MCF 10A (cell line): ENCODE measurements around the gene CTCFL. TPM values are rescaled to one million over a fixed set of nuclear protein-coding genes. Genes with fewer than 3 reads are reported as not detected.

Source experiments
- BruUV-seq: library from RNA; stranded (reverse); fragments of 400-500 nt; replicated peaks from 2 replicates; lab custom pipeline; 2021; lab: Mats Ljungman, UMichigan
- CTCF ChIA-PET: fragments of 300-600 bp; sonication (Branson Sonifier 250); formaldehyde crosslinking; extraction: SDS; loops from one replicate; lab custom pipeline; 2021; ENCODE audit warnings: antibody characterized with exemption, inconsistent platforms; lab: Yijun Ruan, JAX
- POLR2A ChIA-PET: fragments of 300-600, 350-650 bp; sonication (Branson Sonifier 250); formaldehyde crosslinking; extraction: SDS; loops from one replicate; lab custom pipeline; 2020; ENCODE audit warnings: antibody characterized with exemption, inconsistent platforms; lab: Yijun Ruan, JAX
- DNase-seq: peaks from one replicate; pipeline ENCODE4 v3.0.0-alpha.2; 2018; ENCODE audit not compliant: unreplicated experiment
- H3K27ac Mint-ChIP-seq: one replicate; pipeline ENCODE4 v1.8.0; 2022; ENCODE audit warnings: mild to moderate bottlenecking, low read depth, mixed read lengths; ENCODE audit not compliant: unreplicated experiment
- H3K27me3 Mint-ChIP-seq: one replicate; pipeline ENCODE4 v1.8.0; 2022; ENCODE audit warnings: mixed read lengths; ENCODE audit not compliant: insufficient read depth, unreplicated experiment
- H3K36me3 Mint-ChIP-seq: one replicate; pipeline ENCODE4 v1.8.0; 2022; ENCODE audit warnings: mild to moderate bottlenecking, moderate library complexity, mixed read lengths; ENCODE audit not compliant: insufficient read depth, unreplicated experiment
- H3K4me1 Mint-ChIP-seq: one replicate; pipeline ENCODE4 v1.8.0; 2022; ENCODE audit warnings: mixed read lengths; ENCODE audit not compliant: insufficient read depth, unreplicated experiment
- H3K4me3 Mint-ChIP-seq: one replicate; pipeline ENCODE4 v1.8.0; 2022; ENCODE audit warnings: mild to moderate bottlenecking, moderate library complexity, mixed read lengths; ENCODE audit not compliant: unreplicated experiment
- H3K9me3 Mint-ChIP-seq: one replicate; pipeline ENCODE4 v1.8.0; 2022; ENCODE audit warnings: mixed read lengths; ENCODE audit not compliant: unreplicated experiment
- CTCF ChIP-seq: fragments of 200-600 bp; IDR thresholded peaks from one replicate; pipeline ENCODE4 v1.8.0; 2022; ENCODE audit warnings: antibody characterized with exemption, mild to moderate bottlenecking; ENCODE audit not compliant: unreplicated experiment
- intact Hi-C: fragments of 100-400 bp; cut with micrococcal nuclease; formaldehyde crosslinking; loops from 2 replicates; pipeline ENCODE4 v1.14.1; 2022
- total RNA-seq: library from RNA; stranded (reverse); gene quantifications from 2 replicates; pipeline ENCODE4 v1.2.3, GENCODE V29; 2022

The CTCFL gene
- total RNA-seq, 1 experiment from 2014 or later: not detected

- Mint-ChIP-seq H3K36me3 (no peaks in the 10 kb centered on the region), H3K4me1 (no peaks in the 10 kb centered on the region), H3K4me3 (no peak overlapping the region), H3K27ac (no peak overlapping the region), H3K27me3 (peaks cover 90% of the 10 kb centered on the region), H3K9me3 (no peaks in the 10 kb centered on the region)
- no TSS peak for BruUV-seq
- CTCF ChIA-PET: interaction anchor here (0.8 to 1.0 kb wide), 2 partner anchors 8 to 64 kb away, joined by 3 read pairs; no protein-coding TSS in a partner anchor
- DNase-seq: no peak
- intact Hi-C loops: no loop called here
- TF ChIP-seq CTCF: no peak
- POLR2A ChIA-PET: interaction anchor here (0.6 to 2.1 kb wide), 3 partner anchors 9 to 403 kb away, joined by 3 to 7 read pairs (median 3); no protein-coding TSS in a partner anchor
Observed at GRCh38 chr20:57530327-57530981, 5.5 kb upstream of the CTCFL start.

GRCh38 chr20:57529810-57530209 is 4.9 kb upstream of the CTCFL start:
- POLR2A ChIA-PET: no interaction called here

GRCh38 chr20:57529160-57529585 is 4.2 kb upstream of the CTCFL start:
- ChIA-PET POLR2A (no interaction called here), CTCF (interaction anchor here (0.5 kb wide), 1 partner anchor 12 kb away, joined by 3 read pairs; no protein-coding TSS in a partner anchor)
- H3K4me1 Mint-ChIP-seq: no peaks in the 10 kb centered on the region
- H3K27ac Mint-ChIP-seq: no peak overlapping the region
- peaks cover 78% of the 10 kb centered on the region for H3K27me3 Mint-ChIP-seq
- intact Hi-C loops: no loop called here
- DNase-seq: no peak
- TF ChIP-seq CTCF: no peak
- H3K9me3 Mint-ChIP-seq: no peaks in the 10 kb centered on the region
- H3K36me3 Mint-ChIP-seq: no peaks in the 10 kb centered on the region
- H3K4me3 Mint-ChIP-seq: no peak overlapping the region
- BruUV-seq: no TSS peak

More at GRCh38 chr20:57529810-57530209, 4.9 kb upstream of the CTCFL start:
- CTCF ChIA-PET: interaction anchor here (0.5 to 1.0 kb wide), 3 partner anchors 8 to 65 kb away, joined by 3 read pairs; no protein-coding TSS in a partner anchor
- Mint-ChIP-seq H3K4me3 (no peak overlapping the region), H3K27ac (no peak overlapping the region), H3K27me3 (peaks cover 84% of the 10 kb centered on the region), H3K36me3 (no peaks in the 10 kb centered on the region), H3K4me1 (no peaks in the 10 kb centered on the region), H3K9me3 (no peaks in the 10 kb centered on the region)
- no TSS peak for BruUV-seq
- TF ChIP-seq CTCF: no peak
- intact Hi-C loops: no loop called here
- DNase-seq: no peak

- Mint-ChIP-seq H3K36me3 (no peaks in the 10 kb centered on the region), H3K9me3 (no peaks in the 10 kb centered on the region), H3K4me1 (no peaks in the 10 kb centered on the region), H3K4me3 (no peak overlapping the region), H3K27me3 (peaks cover 67% of the 10 kb centered on the region), H3K27ac (no peak overlapping the region)
- intact Hi-C loops: no loop called here
- DNase-seq: no peak
- BruUV-seq: no TSS peak
- ChIA-PET POLR2A (interaction anchor here (0.6 kb wide), 1 partner anchor 136 kb away, joined by 3 read pairs; no protein-coding TSS in a partner anchor), CTCF (interaction anchor here (0.7 to 1.3 kb wide), 3 partner anchors 44 to 680 kb away, joined by 3 read pairs; no protein-coding TSS in a partner anchor)
- TF ChIP-seq CTCF: no peak
Observed at GRCh38 chr20:57528148-57528547, 3.2 kb upstream of the CTCFL start.
